ENCODE results near the gene DTD1.

The DTD1 gene

GRCh38 chr20:18702736-18703135, 114.9 kb downstream of the DTD1 start:
- no peak for TF ChIP-seq CTCF (conservative IDR thresholded peaks at IDR 0.05; ENCODE audit: control insufficient read depth, insufficient read depth, low read depth, low read length)
- no peak overlapping the region for H3K4me3 ChIP-seq (ENCODE audit: control insufficient read depth, low read depth, low read length)
- peak; percentile 64 for DNase-seq (ENCODE audit: low read depth)

- no peak overlapping the region for H3K4me3 ChIP-seq (ENCODE audit: control insufficient read depth, low read depth, low read length)
- peak; percentile 93 for DNase-seq (ENCODE audit: low read depth)
- no peak for TF ChIP-seq CTCF (conservative IDR thresholded peaks at IDR 0.05; ENCODE audit: control insufficient read depth, insufficient read depth, low read depth, low read length)
Observed at GRCh38 chr20:18705490-18705889, 117.6 kb downstream of the DTD1 start.

GRCh38 chr20:18705910-18706309, 118.1 kb downstream of the DTD1 start:
- H3K4me3 ChIP-seq (ENCODE audit: control insufficient read depth, low read depth, low read length) = no peak overlapping the region
- TF ChIP-seq CTCF (conservative IDR thresholded peaks at IDR 0.05; ENCODE audit: control insufficient read depth, insufficient read depth, low read depth, low read length) = no peak
- peak; percentile 34 for DNase-seq (ENCODE audit: low read depth)

GRCh38 chr20:18712131-18712530, 124.3 kb downstream of the DTD1 start:
- TF ChIP-seq CTCF (conservative IDR thresholded peaks at IDR 0.05; ENCODE audit: control insufficient read depth, insufficient read depth, low read depth, low read length) = no peak
- no peak overlapping the region for H3K4me3 ChIP-seq (ENCODE audit: control insufficient read depth, low read depth, low read length)
- peak; percentile 38 for DNase-seq (ENCODE audit: low read depth)

GRCh38 chr20:18712882-18713281, 125.0 kb downstream of the DTD1 start:
- no peak for DNase-seq (ENCODE audit: low read depth)
- TF ChIP-seq CTCF (conservative IDR thresholded peaks at IDR 0.05; ENCODE audit: control insufficient read depth, insufficient read depth, low read depth, low read length) = no peak
- no peak overlapping the region for H3K4me3 ChIP-seq (ENCODE audit: control insufficient read depth, low read depth, low read length)

GRCh38 chr20:18715564-18715963, 127.7 kb downstream of the DTD1 start:
- H3K4me3 ChIP-seq (ENCODE audit: control insufficient read depth, low read depth, low read length) = no peak overlapping the region
- TF ChIP-seq CTCF (conservative IDR thresholded peaks at IDR 0.05; ENCODE audit: control insufficient read depth, insufficient read depth, low read depth, low read length) = no peak
- no peak for DNase-seq (ENCODE audit: low read depth)

- DNase-seq (ENCODE audit: low read depth) = peak; percentile 38
- no peak for TF ChIP-seq CTCF (conservative IDR thresholded peaks at IDR 0.05; ENCODE audit: control insufficient read depth, insufficient read depth, low read depth, low read length)
- H3K4me3 ChIP-seq (ENCODE audit: control insufficient read depth, low read depth, low read length) = no peak overlapping the region
Observed at GRCh38 chr20:18717062-18717461, 129.2 kb downstream of the DTD1 start.
